Ovary (tissue), 3 donors: Measurements from ENCODE around the gene METTL16.

ENCODE experiments used
- POLR2A ChIP-seq: fragments of 450-650 bp; IDR thresholded peaks from one replicate; pipeline ENCODE4 v1.6.1; 2017; ENCODE audit warnings: antibody characterized with exemption, mild to moderate bottlenecking, moderate library complexity
- TF ChIP-seq, protein P1 (sequence below), 3 donors: fragments of 450-650 bp in 2 of 3; fragments of 200-600 bp in 1 of 3; IDR thresholded peaks; one replicate each; pipeline versions ENCODE4 v1.5.1 to v1.8.0; 2016 to 2022; ENCODE audit warnings: antibody characterized with exemption in 3 of 3, mild to moderate bottlenecking in 1 of 3
- donor health status: DM: no; HTN: no; CAD: no.

DNA sequence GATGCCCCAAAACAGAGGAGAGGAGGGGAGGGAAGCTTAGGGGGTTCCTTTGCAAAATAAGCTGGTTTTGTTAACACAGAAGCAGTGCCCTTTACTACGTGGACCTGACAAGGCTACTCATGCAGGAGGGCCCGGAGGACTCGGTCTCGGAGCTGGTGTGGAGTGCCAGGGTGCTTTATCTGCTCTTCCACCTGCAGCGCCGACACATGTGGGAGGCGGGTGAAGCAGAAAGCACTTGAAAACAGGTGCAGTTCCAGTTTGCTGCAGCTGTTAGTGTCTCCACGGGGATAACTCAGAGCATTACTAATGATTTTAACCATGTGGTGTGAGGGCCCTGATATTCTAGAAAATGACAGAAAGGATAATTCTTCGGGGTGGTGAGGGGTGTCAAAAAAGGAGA lies 75.8 kb downstream of the METTL16 start:
- TF ChIP-seq, protein P1, sequence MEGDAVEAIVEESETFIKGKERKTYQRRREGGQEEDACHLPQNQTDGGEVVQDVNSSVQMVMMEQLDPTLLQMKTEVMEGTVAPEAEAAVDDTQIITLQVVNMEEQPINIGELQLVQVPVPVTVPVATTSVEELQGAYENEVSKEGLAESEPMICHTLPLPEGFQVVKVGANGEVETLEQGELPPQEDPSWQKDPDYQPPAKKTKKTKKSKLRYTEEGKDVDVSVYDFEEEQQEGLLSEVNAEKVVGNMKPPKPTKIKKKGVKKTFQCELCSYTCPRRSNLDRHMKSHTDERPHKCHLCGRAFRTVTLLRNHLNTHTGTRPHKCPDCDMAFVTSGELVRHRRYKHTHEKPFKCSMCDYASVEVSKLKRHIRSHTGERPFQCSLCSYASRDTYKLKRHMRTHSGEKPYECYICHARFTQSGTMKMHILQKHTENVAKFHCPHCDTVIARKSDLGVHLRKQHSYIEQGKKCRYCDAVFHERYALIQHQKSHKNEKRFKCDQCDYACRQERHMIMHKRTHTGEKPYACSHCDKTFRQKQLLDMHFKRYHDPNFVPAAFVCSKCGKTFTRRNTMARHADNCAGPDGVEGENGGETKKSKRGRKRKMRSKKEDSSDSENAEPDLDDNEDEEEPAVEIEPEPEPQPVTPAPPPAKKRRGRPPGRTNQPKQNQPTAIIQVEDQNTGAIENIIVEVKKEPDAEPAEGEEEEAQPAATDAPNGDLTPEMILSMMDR (IDR thresholded peaks at IDR 0.05) = no peak
- TF ChIP-seq POLR2A = no peak
